HL-60 (cell line): ENCODE results near the gene GABPB2.

ENCODE experiments used
- DNase-seq, 2 experiments: peaks; one replicate each; pipeline ENCODE4 v3.0.0-alpha.2; 2010 to 2020; ENCODE audit warnings: low read depth in 1 of 2, low spot score in 1 of 2
- H3K27ac ChIP-seq: fragments of 250-450 bp; sonication (Bioruptor Pico); replicated peaks from 2 replicates; pipeline ENCODE4 v1.5.1; 2020; ENCODE audit warnings: mild to moderate bottlenecking, moderate library complexity
- H3K27me3 ChIP-seq: fragments of 250-450 bp; sonication (Bioruptor Pico); 2 replicates; pipeline ENCODE4 v1.5.1; 2021; ENCODE audit warnings: mild to moderate bottlenecking, moderate library complexity; ENCODE audit not compliant: insufficient read depth, poor library complexity, severe bottlenecking
- H3K4me3 ChIP-seq: replicated peaks from 2 replicates; pipeline ENCODE4 v1.5.1; 2011; ENCODE audit warnings: mild to moderate bottlenecking, control low read depth, low read length; ENCODE audit not compliant: insufficient read depth
- CTCF ChIP-seq: IDR thresholded peaks from one replicate; pipeline ENCODE4 v1.5.1; 2011; ENCODE audit warnings: low read length, control low read depth, inconsistent platforms; ENCODE audit not compliant: insufficient read depth
- GABPA ChIP-seq: IDR thresholded peaks from 2 replicates; pipeline ENCODE4 v1.6.1; 2012; ENCODE audit warnings: low read depth
- POLR2AphosphoS5 ChIP-seq: IDR thresholded peaks from 2 replicates; pipeline ENCODE4 v1.6.1; 2012; ENCODE audit warnings: low read depth
- REST ChIP-seq: IDR thresholded peaks from 2 replicates; pipeline ENCODE4 v1.6.1; 2012; ENCODE audit warnings: low read depth; ENCODE audit not compliant: insufficient replicate concordance
- SPI1 ChIP-seq: IDR thresholded peaks from 2 replicates; pipeline ENCODE4 v1.6.1; 2012; ENCODE audit warnings: low read depth, mild to moderate bottlenecking, borderline replicate concordance

Gene GABPB2

GRCh38 chr1:151166505-151166956 is 96.0 kb downstream of the GABPB2 start:
- TF ChIP-seq SPI1 (no peak), GABPA (no peak), REST (no peak), POLR2AphosphoS5 (no peak), CTCF (no peak)
- H3K27ac ChIP-seq, result peak overlapping the region; percentile 66

GRCh38 chr1:151167116-151167515 is 96.6 kb downstream of the GABPB2 start:
- no peaks in the 10 kb centered on the region for H3K27me3 ChIP-seq
- no peak overlapping the region; the same call in 1 of the 2 replicates for H3K27ac ChIP-seq
- TF ChIP-seq GABPA, result no peak
- no peak for TF ChIP-seq SPI1
- no peak for TF ChIP-seq REST
- TF ChIP-seq CTCF, result no peak
- no peak for TF ChIP-seq POLR2AphosphoS5
- H3K4me3 ChIP-seq, result peak overlapping the region; percentile 75
- no peak for DNase-seq

More at GRCh38 chr1:151166505-151166956, 96.0 kb downstream of the GABPB2 start:
- H3K27me3 ChIP-seq, result no peaks in the 10 kb centered on the region
- no peak for DNase-seq
- H3K4me3 ChIP-seq, result peak overlapping the region; percentile 75

GRCh38 chr1:151171190-151171589 is 100.6 kb downstream of the GABPB2 start:
- Histone ChIP-seq H3K27me3 (no peaks in the 10 kb centered on the region), H3K27ac (no peak overlapping the region), H3K4me3 (no peak overlapping the region)
- DNase-seq, result no peak
- TF ChIP-seq SPI1, result no peak
- no peak for TF ChIP-seq REST
- no peak for TF ChIP-seq POLR2AphosphoS5
- no peak for TF ChIP-seq CTCF
- TF ChIP-seq GABPA, result no peak
